Trophoblast cell (in vitro differentiated cells and primary cell): ENCODE results near the gene ITGAL.

Experiments
- DNase-seq, 2 donors: peaks; one replicate each; pipeline ENCODE4 v3.0.0-alpha.2; 2016
- H2AFZ ChIP-seq: 2 replicates; pipeline ENCODE4 v1.6.1; 2013; ENCODE audit warnings: low read length, moderate library complexity, mild to moderate bottlenecking; ENCODE audit not compliant: insufficient read depth, poor library complexity
- H2AK5ac ChIP-seq: 2 replicates; pipeline ENCODE4 v1.6.1; 2013; ENCODE audit warnings: mild to moderate bottlenecking, low read length
- H2BK120ac ChIP-seq: 2 replicates; pipeline ENCODE4 v1.6.1; 2013; ENCODE audit warnings: low read length, mild to moderate bottlenecking, moderate library complexity; ENCODE audit not compliant: insufficient read depth, poor library complexity
- H2BK12ac ChIP-seq: 2 replicates; pipeline ENCODE4 v1.6.1; 2013; ENCODE audit warnings: mild to moderate bottlenecking, low read length, moderate library complexity
- H2BK5ac ChIP-seq: 2 replicates; pipeline ENCODE4 v1.6.1; 2013; ENCODE audit warnings: low read length, low read depth, moderate library complexity, mild to moderate bottlenecking; ENCODE audit not compliant: poor library complexity
- H3K14ac ChIP-seq: 2 replicates; pipeline ENCODE4 v1.6.1; 2013; ENCODE audit warnings: mild to moderate bottlenecking, low read length
- H3K18ac ChIP-seq: 2 replicates; pipeline ENCODE4 v1.6.1; 2013; ENCODE audit warnings: mild to moderate bottlenecking, low read length
- H3K23ac ChIP-seq: 2 replicates; pipeline ENCODE4 v1.6.1; 2013; ENCODE audit warnings: low read length
- H3K27ac ChIP-seq: 2 replicates; pipeline ENCODE4 v1.5.1; 2013; ENCODE audit warnings: low read depth, mild to moderate bottlenecking, inconsistent platforms, low read length, moderate library complexity
- H3K27me3 ChIP-seq: 2 replicates; pipeline ENCODE4 v1.6.1; 2013; ENCODE audit warnings: inconsistent platforms, mild to moderate bottlenecking, low read length, moderate library complexity; ENCODE audit not compliant: insufficient read depth
- H3K36me3 ChIP-seq, 2 experiments: 1 replicate in 1 of 2; 2 replicates in 1 of 2; pipeline ENCODE4 v1.6.1; 2013; ENCODE audit warnings: low read length in 2 of 2, mild to moderate bottlenecking in 2 of 2, moderate library complexity in 1 of 2; ENCODE audit not compliant: insufficient read depth in 2 of 2, control insufficient read depth in 1 of 2
- H3K4ac ChIP-seq: 2 replicates; pipeline ENCODE4 v1.6.1; 2013; ENCODE audit warnings: low read depth, mild to moderate bottlenecking, low read length, moderate library complexity
- H3K4me1 ChIP-seq, 2 experiments: 1 replicate in 1 of 2; 2 replicates in 1 of 2; pipeline ENCODE4 v1.6.1; 2013; ENCODE audit warnings: low read length in 2 of 2, mild to moderate bottlenecking in 2 of 2, moderate library complexity in 1 of 2; ENCODE audit not compliant: insufficient read depth in 2 of 2, control insufficient read depth in 1 of 2
- H3K4me2 ChIP-seq: 2 replicates; pipeline ENCODE4 v1.6.1; 2013; ENCODE audit warnings: inconsistent platforms, mild to moderate bottlenecking, low read length, moderate library complexity
- H3K4me3 ChIP-seq: 2 replicates; pipeline ENCODE4 v1.5.1; 2013; ENCODE audit warnings: mild to moderate bottlenecking, low read depth, low read length, inconsistent platforms
- H3K79me1 ChIP-seq: one replicate; pipeline ENCODE4 v1.6.1; 2013; ENCODE audit warnings: low read length
- H3K79me2 ChIP-seq: 2 replicates; pipeline ENCODE4 v1.6.1; 2013; ENCODE audit warnings: low read length, mild to moderate bottlenecking; ENCODE audit not compliant: control insufficient read depth, insufficient read depth, poor library complexity
- H3K9ac ChIP-seq: 2 replicates; pipeline ENCODE4 v1.6.1; 2013; ENCODE audit warnings: mild to moderate bottlenecking, low read length
- H3K9me3 ChIP-seq: 2 replicates; pipeline ENCODE4 v1.6.1; 2013; ENCODE audit warnings: low read depth, mild to moderate bottlenecking, control low read depth, inconsistent platforms, low read length; ENCODE audit not compliant: insufficient read depth
- H4K12ac ChIP-seq: 2 replicates; pipeline ENCODE4 v1.6.1; 2013; ENCODE audit warnings: low read depth, mild to moderate bottlenecking, low read length, moderate library complexity
- H4K8ac ChIP-seq: 2 replicates; pipeline ENCODE4 v1.6.1; 2013; ENCODE audit warnings: low read depth, mild to moderate bottlenecking, low read length, moderate library complexity
- H4K91ac ChIP-seq: one replicate; pipeline ENCODE4 v1.6.1; 2013; ENCODE audit warnings: low read depth, mild to moderate bottlenecking, low read length, moderate library complexity
- WGBS: extraction: QIAGEN DNeasy Blood & Tissue Kit; methylation state at CpG from one replicate; pipeline ENCODE4 v1.1.7; 2013; ENCODE audit warnings: missing lambda C conversion rate; ENCODE audit not compliant: insufficient read length, insufficient coverage; ENCODE audit errors: extremely low coverage; 5-methylcytosine and 5-hydroxymethylcytosine counted together

ITGAL gene

GRCh38 chr16:30430428-30430970, 42.0 kb upstream of the ITGAL start:
- Histone ChIP-seq H2AK5ac (no peak overlapping the region), H2BK120ac (no peak overlapping the region), H3K36me3 (peaks cover 5 to 8% of the 10 kb centered on the region in 2 experiments), H3K4me2 (peak overlapping the region; percentile 63), H3K27ac (no peak overlapping the region), H3K18ac (no peak overlapping the region), H3K9me3 (no peaks in the 10 kb centered on the region), H4K8ac (peak overlapping the region; percentile 86), H3K27me3 (no peaks in the 10 kb centered on the region), H3K79me1 (peaks cover 3% of the 10 kb centered on the region), H4K12ac (peak overlapping the region; percentile 85), H3K4ac (no peak overlapping the region), H3K14ac (peak overlapping the region; percentile 9), H2BK5ac (no peak overlapping the region), H3K4me1 (peaks cover 8 to 13% of the 10 kb centered on the region in 2 experiments), H2BK12ac (no peak overlapping the region), H3K9ac (no peak overlapping the region), H2AFZ (peak overlapping the region; percentile 33), H4K91ac (peak overlapping the region; percentile 51), H3K79me2 (peaks cover 3% of the 10 kb centered on the region), H3K4me3 (no peak overlapping the region), H3K23ac (no peak overlapping the region)
- no CpG with 5 or more reads among the region's 19 CpGs for WGBS
- DNase-seq, result no peak

GRCh38 chr16:30434852-30435251, 37.7 kb upstream of the ITGAL start:
- Histone ChIP-seq H2BK12ac (no peak overlapping the region), H3K4me1 (peaks cover 4% of the 10 kb centered on the region in 2 experiments), H3K18ac (no peak overlapping the region), H4K91ac (no peak overlapping the region), H2BK120ac (no peak overlapping the region), H3K14ac (no peak overlapping the region), H4K8ac (no peak overlapping the region), H3K23ac (no peak overlapping the region), H3K27ac (no peak overlapping the region), H2AFZ (no peak overlapping the region), H2AK5ac (no peak overlapping the region), H3K27me3 (no peaks in the 10 kb centered on the region), H2BK5ac (no peak overlapping the region), H3K79me2 (no peaks in the 10 kb centered on the region), H3K4ac (no peak overlapping the region), H3K9me3 (no peaks in the 10 kb centered on the region), H4K12ac (no peak overlapping the region), H3K79me1 (no peaks in the 10 kb centered on the region), H3K4me2 (no peak overlapping the region), H3K4me3 (no peak overlapping the region), H3K36me3 (no peaks in the 10 kb centered on the region), H3K9ac (no peak overlapping the region)
- 100% methylated on average over 1 of the region's 4 CpGs for WGBS
- DNase-seq, result no peak

- Histone ChIP-seq H3K18ac (no peak overlapping the region), H4K12ac (no peak overlapping the region), H3K9me3 (peaks cover 2% of the 10 kb centered on the region), H3K36me3 (no peaks in the 10 kb centered on the region), H2BK120ac (no peak overlapping the region), H2AK5ac (no peak overlapping the region), H4K91ac (no peak overlapping the region), H3K79me1 (no peaks in the 10 kb centered on the region), H3K4ac (no peak overlapping the region), H3K4me1 (no peaks in the 10 kb centered on the region), H2AFZ (no peak overlapping the region), H3K14ac (no peak overlapping the region), H3K9ac (no peak overlapping the region), H4K8ac (no peak overlapping the region), H3K27ac (no peak overlapping the region), H3K23ac (no peak overlapping the region), H2BK5ac (no peak overlapping the region), H3K4me3 (no peak overlapping the region), H3K27me3 (no peaks in the 10 kb centered on the region), H3K79me2 (no peaks in the 10 kb centered on the region), H3K4me2 (no peak overlapping the region), H2BK12ac (no peak overlapping the region)
- WGBS, result no CpG with 5 or more reads among the region's 3 CpGs
- no peak for DNase-seq
Measured at GRCh38 chr16:30437511-30438046, 35.0 kb upstream of the ITGAL start.

- Histone ChIP-seq H3K4me3 (no peak overlapping the region), H3K27ac (no peak overlapping the region), H3K79me2 (no peaks in the 10 kb centered on the region), H2AK5ac (no peak overlapping the region), H3K9me3 (peaks cover 2% of the 10 kb centered on the region), H3K4me2 (no peak overlapping the region), H2BK120ac (no peak overlapping the region), H3K79me1 (no peaks in the 10 kb centered on the region), H3K4ac (no peak overlapping the region), H3K18ac (no peak overlapping the region), H4K12ac (no peak overlapping the region), H4K91ac (no peak overlapping the region), H4K8ac (no peak overlapping the region), H3K14ac (no peak overlapping the region), H2AFZ (no peak overlapping the region), H2BK12ac (no peak overlapping the region), H3K27me3 (no peaks in the 10 kb centered on the region), H3K9ac (no peak overlapping the region), H3K36me3 (no peaks in the 10 kb centered on the region), H3K23ac (no peak overlapping the region), H3K4me1 (no peaks in the 10 kb centered on the region), H2BK5ac (no peak overlapping the region)
- no CpG with 5 or more reads among the region's 5 CpGs for WGBS
- DNase-seq, result no peak
Measured at GRCh38 chr16:30438835-30439234, 33.7 kb upstream of the ITGAL start.
